PFSK-1 (cell line): ENCODE data around the gene CPT1B.

ENCODE experiments used
- FOXP2 ChIP-seq: optimal IDR thresholded peaks from 2 replicates; pipeline ENCODE3; 2011; ENCODE audit warnings: borderline replicate concordance, control low read depth, inconsistent platforms; ENCODE audit not compliant: insufficient read depth; ENCODE audit errors: extremely low read length, extremely low read depth
- POLR2AphosphoS5 ChIP-seq: IDR thresholded peaks from 2 replicates; pipeline ENCODE4 v1.6.1; 2012; ENCODE audit warnings: low read depth, mild to moderate bottlenecking, control low read depth, low read length, moderate library complexity
- SIN3A ChIP-seq: IDR thresholded peaks from 2 replicates; pipeline ENCODE4 v1.6.1; 2012; ENCODE audit warnings: mild to moderate bottlenecking, low read length, moderate library complexity, borderline replicate concordance; ENCODE audit not compliant: insufficient read depth
- TAF1 ChIP-seq: IDR thresholded peaks from 2 replicates; pipeline ENCODE4 v1.6.1; 2012; ENCODE audit warnings: low read length, control low read depth, borderline replicate concordance; ENCODE audit not compliant: insufficient read depth
- TF ChIP-seq, protein P1 (sequence below), 2 experiments: IDR thresholded peaks; 2 replicates each; pipeline versions ENCODE4 v1.6.1 to v1.8.0; 2011 to 2012; ENCODE audit warnings: low read depth in 2 of 2, low read length in 2 of 2, control low read depth in 1 of 2, inconsistent platforms in 1 of 2, mild to moderate bottlenecking in 1 of 2, moderate library complexity in 1 of 2; ENCODE audit not compliant: insufficient read depth in 1 of 2

GRCh38 chr22:50546326-50547262, 31.6 kb downstream of the CPT1B start:
- TF ChIP-seq TAF1 (no peak), FOXP2 (no peak), POLR2AphosphoS5 (no peak), SIN3A (no peak)
- TF ChIP-seq, protein P1, sequence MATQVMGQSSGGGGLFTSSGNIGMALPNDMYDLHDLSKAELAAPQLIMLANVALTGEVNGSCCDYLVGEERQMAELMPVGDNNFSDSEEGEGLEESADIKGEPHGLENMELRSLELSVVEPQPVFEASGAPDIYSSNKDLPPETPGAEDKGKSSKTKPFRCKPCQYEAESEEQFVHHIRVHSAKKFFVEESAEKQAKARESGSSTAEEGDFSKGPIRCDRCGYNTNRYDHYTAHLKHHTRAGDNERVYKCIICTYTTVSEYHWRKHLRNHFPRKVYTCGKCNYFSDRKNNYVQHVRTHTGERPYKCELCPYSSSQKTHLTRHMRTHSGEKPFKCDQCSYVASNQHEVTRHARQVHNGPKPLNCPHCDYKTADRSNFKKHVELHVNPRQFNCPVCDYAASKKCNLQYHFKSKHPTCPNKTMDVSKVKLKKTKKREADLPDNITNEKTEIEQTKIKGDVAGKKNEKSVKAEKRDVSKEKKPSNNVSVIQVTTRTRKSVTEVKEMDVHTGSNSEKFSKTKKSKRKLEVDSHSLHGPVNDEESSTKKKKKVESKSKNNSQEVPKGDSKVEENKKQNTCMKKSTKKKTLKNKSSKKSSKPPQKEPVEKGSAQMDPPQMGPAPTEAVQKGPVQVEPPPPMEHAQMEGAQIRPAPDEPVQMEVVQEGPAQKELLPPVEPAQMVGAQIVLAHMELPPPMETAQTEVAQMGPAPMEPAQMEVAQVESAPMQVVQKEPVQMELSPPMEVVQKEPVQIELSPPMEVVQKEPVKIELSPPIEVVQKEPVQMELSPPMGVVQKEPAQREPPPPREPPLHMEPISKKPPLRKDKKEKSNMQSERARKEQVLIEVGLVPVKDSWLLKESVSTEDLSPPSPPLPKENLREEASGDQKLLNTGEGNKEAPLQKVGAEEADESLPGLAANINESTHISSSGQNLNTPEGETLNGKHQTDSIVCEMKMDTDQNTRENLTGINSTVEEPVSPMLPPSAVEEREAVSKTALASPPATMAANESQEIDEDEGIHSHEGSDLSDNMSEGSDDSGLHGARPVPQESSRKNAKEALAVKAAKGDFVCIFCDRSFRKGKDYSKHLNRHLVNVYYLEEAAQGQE (IDR thresholded peaks at IDR 0.05; ENCODE audit: insufficient read depth in 1 of 2, low read depth in 2 of 2, low read length in 2 of 2), result no peak
